Activated CD8-positive, alpha-beta T cell treated with anti-CD3 and anti-CD28 coated beads, Interleukin-2, amount 10 ng/mL, durations not matched to agents 7 days and 5 days (primary cell): ENCODE data around the gene NOVA1. TPM values are rescaled to one million over a fixed set of nuclear protein-coding genes. Genes with fewer than 3 reads are reported as not detected.

Experiments
- ATAC-seq: fragments of 150-1000 bp; cut with Tn5 transposase; one replicate; pipeline ENCODE4 v1.10.0; 2021; ENCODE audit warnings: moderate library complexity
- CTCF ChIA-PET: fragments of 350-600 bp; sonication (Branson Sonifier 250); formaldehyde crosslinking; loops from one replicate; lab custom pipeline; 2021; ENCODE audit warnings: antibody characterized with exemption; lab: Charles Lee
- POLR2A ChIA-PET: fragments of 350-600 bp; sonication (Branson Sonifier 250); formaldehyde crosslinking; loops from one replicate; lab custom pipeline; 2021; ENCODE audit warnings: antibody characterized with exemption; lab: Charles Lee
- DNase-seq: peaks from one replicate; pipeline ENCODE4 v3.0.0-alpha.2; 2020
- H3K27ac Mint-ChIP-seq: one replicate; pipeline ENCODE4 v1.8.0; 2021; ENCODE audit warnings: mild to moderate bottlenecking, mixed read lengths
- H3K27me3 Mint-ChIP-seq: one replicate; pipeline ENCODE4 v1.8.0; 2021; ENCODE audit warnings: low read depth, mixed read lengths
- H3K36me3 Mint-ChIP-seq: one replicate; pipeline ENCODE4 v1.8.0; 2021; ENCODE audit warnings: low read depth, mixed read lengths
- H3K4me1 Mint-ChIP-seq: one replicate; pipeline ENCODE4 v1.8.0; 2021; ENCODE audit warnings: low read depth, mixed read lengths
- H3K4me3 Mint-ChIP-seq: one replicate; pipeline ENCODE4 v1.8.0; 2021; ENCODE audit warnings: mild to moderate bottlenecking, mixed read lengths
- H3K9me3 Mint-ChIP-seq: one replicate; pipeline ENCODE4 v1.8.0; 2022; ENCODE audit warnings: mixed read lengths; ENCODE audit not compliant: insufficient read depth
- total RNA-seq, 2 experiments: library from RNA; stranded (reverse); gene quantifications; one replicate each; pipeline ENCODE4 v1.2.3, GENCODE V29; 2021

The NOVA1 gene
- total RNA-seq, 2 experiments from 2014 or later: not detected

- H3K4me3 Mint-ChIP-seq: no peak overlapping the region
- ATAC-seq: no peak
Observed at GRCh38 chr14:26601856-26602255, 4.0 kb upstream of the NOVA1 start.

GRCh38 chr14:26599291-26599690 is 1.5 kb upstream of the NOVA1 start:
- no peak for ATAC-seq
- no peak for DNase-seq
- Mint-ChIP-seq H3K27me3 (peaks cover 20% of the 10 kb centered on the region), H3K4me3 (no peak overlapping the region), H3K36me3 (peaks cover 6% of the 10 kb centered on the region), H3K9me3 (peaks cover 6% of the 10 kb centered on the region), H3K27ac (no peak overlapping the region), H3K4me1 (peaks cover 2% of the 10 kb centered on the region)
- ChIA-PET POLR2A (no interaction called here), CTCF (no interaction called here)

More at GRCh38 chr14:26601856-26602255, 4.0 kb upstream of the NOVA1 start:
- H3K36me3 Mint-ChIP-seq: peaks cover 2% of the 10 kb centered on the region
- POLR2A ChIA-PET: no interaction called here
- no peak for DNase-seq
- H3K27ac Mint-ChIP-seq: no peak overlapping the region
- CTCF ChIA-PET: no interaction called here
- no peaks in the 10 kb centered on the region for H3K4me1 Mint-ChIP-seq
- H3K9me3 Mint-ChIP-seq: peaks cover 6% of the 10 kb centered on the region
- peaks cover 15% of the 10 kb centered on the region for H3K27me3 Mint-ChIP-seq

- ATAC-seq (no peak), DNase-seq (no peak)
- peaks cover 6% of the 10 kb centered on the region for H3K36me3 Mint-ChIP-seq
- ChIA-PET POLR2A (no interaction called here), CTCF (no interaction called here)
- no peak overlapping the region for H3K27ac Mint-ChIP-seq
- H3K4me1 Mint-ChIP-seq: peaks cover 2% of the 10 kb centered on the region
- H3K9me3 Mint-ChIP-seq: peaks cover 6% of the 10 kb centered on the region
- peaks cover 20% of the 10 kb centered on the region for H3K27me3 Mint-ChIP-seq
- H3K4me3 Mint-ChIP-seq: peak overlapping the region; percentile 15
Observed at GRCh38 chr14:26598672-26599131, 869 bp upstream of the NOVA1 start.

- DNase-seq: no peak
- peaks cover 20% of the 10 kb centered on the region for H3K27me3 Mint-ChIP-seq
- peaks cover 6% of the 10 kb centered on the region for H3K9me3 Mint-ChIP-seq
- peaks cover 6% of the 10 kb centered on the region for H3K36me3 Mint-ChIP-seq
- H3K4me1 Mint-ChIP-seq: peaks cover 2% of the 10 kb centered on the region
- ChIA-PET POLR2A (no interaction called here), CTCF (no interaction called here)
- peak overlapping the region; percentile 15 for H3K4me3 Mint-ChIP-seq
- H3K27ac Mint-ChIP-seq: no peak overlapping the region
- ATAC-seq: no peak
Observed at GRCh38 chr14:26598081-26598671, 343 bp upstream of the NOVA1 start.

- H3K4me3 Mint-ChIP-seq: peak overlapping the region; percentile 28
Observed at GRCh38 chr14:26597071-26597588, 703 bp downstream of the NOVA1 start.

GRCh38 chr14:26596543-26597061 is 1.2 kb downstream of the NOVA1 start:
- DNase-seq (no peak), ATAC-seq (no peak)
- H3K4me1 Mint-ChIP-seq: peaks cover 2% of the 10 kb centered on the region
- peak overlapping the region; percentile 25 for H3K4me3 Mint-ChIP-seq
- H3K9me3 Mint-ChIP-seq: peaks cover 6% of the 10 kb centered on the region
- H3K27me3 Mint-ChIP-seq: peaks cover 20% of the 10 kb centered on the region
- ChIA-PET CTCF (no interaction called here), POLR2A (no interaction called here)
- H3K36me3 Mint-ChIP-seq: peaks cover 6% of the 10 kb centered on the region
- no peak overlapping the region for H3K27ac Mint-ChIP-seq

More at GRCh38 chr14:26597071-26597588, 703 bp downstream of the NOVA1 start:
- ChIA-PET CTCF (no interaction called here), POLR2A (no interaction called here)
- Mint-ChIP-seq H3K4me1 (peaks cover 2% of the 10 kb centered on the region), H3K36me3 (peaks cover 6% of the 10 kb centered on the region), H3K27me3 (peaks cover 20% of the 10 kb centered on the region), H3K27ac (no peak overlapping the region), H3K9me3 (peaks cover 6% of the 10 kb centered on the region)
- no peak for ATAC-seq
- DNase-seq: no peak

- H3K9me3 Mint-ChIP-seq: peaks cover 6% of the 10 kb centered on the region
- ATAC-seq (no peak), DNase-seq (no peak)
- H3K4me3 Mint-ChIP-seq: no peak overlapping the region
- peaks cover 20% of the 10 kb centered on the region for H3K27me3 Mint-ChIP-seq
- ChIA-PET CTCF (no interaction called here), POLR2A (interaction anchor here (0.7 kb wide), 1 partner anchor 32 kb away, joined by 3 read pairs; no protein-coding TSS in a partner anchor)
- H3K27ac Mint-ChIP-seq: no peak overlapping the region
- H3K36me3 Mint-ChIP-seq: peaks cover 6% of the 10 kb centered on the region
- H3K4me1 Mint-ChIP-seq: peaks cover 2% of the 10 kb centered on the region
Observed at GRCh38 chr14:26595926-26596542, 1.8 kb downstream of the NOVA1 start.

GRCh38 chr14:26594756-26595545 is 2.9 kb downstream of the NOVA1 start:
- Mint-ChIP-seq H3K27ac (no peak overlapping the region), H3K9me3 (peaks cover 6% of the 10 kb centered on the region), H3K36me3 (peaks cover 6% of the 10 kb centered on the region), H3K4me3 (no peak overlapping the region), H3K27me3 (peaks cover 20% of the 10 kb centered on the region), H3K4me1 (peaks cover 2% of the 10 kb centered on the region)
- ChIA-PET POLR2A (no interaction called here), CTCF (no interaction called here)
- no peak for ATAC-seq
- no peak for DNase-seq

GRCh38 chr14:26594148-26594547 is 3.7 kb downstream of the NOVA1 start:
- ATAC-seq (no peak), DNase-seq (no peak)
- H3K27ac Mint-ChIP-seq: no peak overlapping the region
- H3K4me3 Mint-ChIP-seq: no peak overlapping the region
- peaks cover 6% of the 10 kb centered on the region for H3K36me3 Mint-ChIP-seq
- H3K9me3 Mint-ChIP-seq: peaks cover 5% of the 10 kb centered on the region
- peaks cover 19% of the 10 kb centered on the region for H3K27me3 Mint-ChIP-seq
- POLR2A ChIA-PET: no interaction called here
- CTCF ChIA-PET: no interaction called here
- H3K4me1 Mint-ChIP-seq: peaks cover 2% of the 10 kb centered on the region

GRCh38 chr14:26593357-26593756 is 4.5 kb downstream of the NOVA1 start:
- peaks cover 2% of the 10 kb centered on the region for H3K4me1 Mint-ChIP-seq
- CTCF ChIA-PET: no interaction called here
- no peaks in the 10 kb centered on the region for H3K9me3 Mint-ChIP-seq
- no peak for DNase-seq
- no peak for ATAC-seq
- peaks cover 4% of the 10 kb centered on the region for H3K36me3 Mint-ChIP-seq
- no peak overlapping the region for H3K27ac Mint-ChIP-seq
- POLR2A ChIA-PET: no interaction called here
- H3K4me3 Mint-ChIP-seq: no peak overlapping the region
- H3K27me3 Mint-ChIP-seq: peaks cover 11% of the 10 kb centered on the region

GRCh38 chr14:26589925-26590324 is 7.9 kb downstream of the NOVA1 start:
- Mint-ChIP-seq H3K36me3 (no peaks in the 10 kb centered on the region), H3K9me3 (no peaks in the 10 kb centered on the region), H3K4me3 (no peak overlapping the region), H3K27me3 (no peaks in the 10 kb centered on the region), H3K27ac (no peak overlapping the region), H3K4me1 (no peaks in the 10 kb centered on the region)
- ATAC-seq: no peak
- POLR2A ChIA-PET: no interaction called here
- DNase-seq: no peak
- CTCF ChIA-PET: no interaction called here
